ENCODE measurements around the gene STK17A.

- TF ChIP-seq CTCF (IDR thresholded peaks at IDR 0.05) (no peak), POLR2A (IDR thresholded peaks at IDR 0.05) (no peak)
These were observed 13.5 kb upstream of the STK17A start for GRCh38 chr7:43569424-43569823.
